ENCODE data around the gene EIF4G2. TPM values are rescaled to one million over a fixed set of nuclear protein-coding genes. Genes with fewer than 3 reads are reported as not detected.
A peak's percentile ranks its signal among the peaks of the same experiment; 100 is the strongest.

EIF4G2 gene
- total RNA-seq, 5 donors from 2014 or later (not counting 1 experiment from before 2014, with no cell fraction given): 575 to 1,022 (median 643) TPM

- peaks cover 46% of the 10 kb centered on the region for H3K36me3 Mint-ChIP-seq
- DNase-seq (no peak), ATAC-seq (replicated peaks in 1 of 4) (no peak)
- peaks cover 7 to 75% of the 10 kb centered on the region in 2 donors for H3K36me3 ChIP-seq (ENCODE audit: control insufficient read depth in 2 of 2, extremely low read depth in 1 of 2, insufficient read depth in 1 of 2, low read length in 1 of 2)
- no peaks in the 10 kb centered on the region for H3K4me1 ChIP-seq (ENCODE audit: control insufficient read depth in 1 of 2, extremely low read depth in 1 of 2, insufficient read depth in 2 of 2, low read length in 2 of 2)
- 100% methylated on average over 3 of the region's 3 CpGs for WGBS (ENCODE audit: insufficient coverage)
- no peaks in the 10 kb centered on the region for H3K9me3 Mint-ChIP-seq
- no peaks in the 10 kb centered on the region for H3K27me3 ChIP-seq (replicated peaks in 1 of 2; ENCODE audit: control insufficient read depth in 2 of 2, extremely low read depth in 1 of 2, insufficient read depth in 2 of 2, low read length in 1 of 2)
- ChIA-PET POLR2A (interaction anchor here (0.6 kb wide), 3 partner anchors 11 to 15 kb away, joined by 3 to 4 read pairs (median 4); no protein-coding TSS in a partner anchor), CTCF (interaction anchor here (0.6 to 1.0 kb wide), 3 partner anchors 11 to 1009 kb away, joined by 3 to 9 read pairs (median 5); no protein-coding TSS in a partner anchor)
- peak overlapping the region in 1 of 2 donors; percentile 13 for H3K27ac Mint-ChIP-seq
- no peak overlapping the region for H3K27ac ChIP-seq (ENCODE audit: low read length)
- H3K9me3 ChIP-seq: no peaks in the 10 kb centered on the region
- H3K4me1 Mint-ChIP-seq: no peaks in the 10 kb centered on the region
- no peak overlapping the region for H3K4me3 ChIP-seq (ENCODE audit: control insufficient read depth in 1 of 2, extremely low read depth in 1 of 2, low read length in 1 of 2)
- no peaks in the 10 kb centered on the region for H3K27me3 Mint-ChIP-seq
- no peak overlapping the region for H3K4me3 Mint-ChIP-seq
Observed at GRCh38 chr11:10777393-10777793, 31.3 kb downstream of the EIF4G2 start.

GRCh38 chr11:10774811-10775210, 33.9 kb downstream of the EIF4G2 start:
- Mint-ChIP-seq H3K9me3 (no peaks in the 10 kb centered on the region), H3K36me3 (peaks cover 62% of the 10 kb centered on the region), H3K4me1 (no peaks in the 10 kb centered on the region), H3K27ac (no peak overlapping the region), H3K27me3 (no peaks in the 10 kb centered on the region), H3K4me3 (no peak overlapping the region)
- Histone ChIP-seq H3K27me3 (replicated peaks in 1 of 2; ENCODE audit: control insufficient read depth in 2 of 2, extremely low read depth in 1 of 2, insufficient read depth in 2 of 2, low read length in 1 of 2) (no peaks in the 10 kb centered on the region), H3K4me3 (ENCODE audit: control insufficient read depth in 1 of 2, extremely low read depth in 1 of 2, low read length in 1 of 2) (no peak overlapping the region), H3K4me1 (ENCODE audit: control insufficient read depth in 1 of 2, extremely low read depth in 1 of 2, insufficient read depth in 2 of 2, low read length in 2 of 2) (no peaks in the 10 kb centered on the region), H3K9me3 (no peaks in the 10 kb centered on the region), H3K36me3 (ENCODE audit: control insufficient read depth in 2 of 2, extremely low read depth in 1 of 2, insufficient read depth in 1 of 2, low read length in 1 of 2) (peaks cover 10 to 93% of the 10 kb centered on the region in 2 donors), H3K27ac (ENCODE audit: low read length) (no peak overlapping the region)
- CTCF ChIA-PET: no interaction called here
- DNase-seq: no peak
- POLR2A ChIA-PET: interaction anchor here (0.6 kb wide), 2 partner anchors 40 to 88 kb away, joined by 3 read pairs; no protein-coding TSS in a partner anchor
- ATAC-seq (replicated peaks in 1 of 4): no peak
- 100% methylated on average over 1 of the region's 2 CpGs for WGBS (ENCODE audit: insufficient coverage)

GRCh38 chr11:10771457-10771856, 37.3 kb downstream of the EIF4G2 start:
- Mint-ChIP-seq H3K27ac (no peak overlapping the region), H3K4me1 (no peaks in the 10 kb centered on the region), H3K4me3 (no peak overlapping the region), H3K9me3 (no peaks in the 10 kb centered on the region), H3K36me3 (peaks cover 58% of the 10 kb centered on the region), H3K27me3 (no peaks in the 10 kb centered on the region)
- H3K4me1 ChIP-seq (ENCODE audit: control insufficient read depth in 1 of 2, extremely low read depth in 1 of 2, insufficient read depth in 2 of 2, low read length in 2 of 2): no peaks in the 10 kb centered on the region
- no CpG with 5 or more reads among the region's 1 CpG for WGBS (ENCODE audit: insufficient coverage)
- no peak for DNase-seq
- no peak for ATAC-seq (replicated peaks in 1 of 4)
- CTCF ChIA-PET: interaction anchor here (0.7 to 2.1 kb wide), 4 partner anchors 10 to 1016 kb away, joined by 3 to 7 read pairs (median 4); no protein-coding TSS in a partner anchor
- H3K4me3 ChIP-seq (ENCODE audit: control insufficient read depth in 1 of 2, extremely low read depth in 1 of 2, low read length in 1 of 2): no peak overlapping the region
- POLR2A ChIA-PET: interaction anchor here in 1 of 2 donors (0.7 to 1.0 kb wide), 2 partner anchors 38 to 1072 kb away, joined by 3 read pairs; no protein-coding TSS in a partner anchor
- peaks cover 10 to 78% of the 10 kb centered on the region in 2 donors for H3K36me3 ChIP-seq (ENCODE audit: control insufficient read depth in 2 of 2, extremely low read depth in 1 of 2, insufficient read depth in 1 of 2, low read length in 1 of 2)
- no peak overlapping the region for H3K27ac ChIP-seq (ENCODE audit: low read length)
- no peaks in the 10 kb centered on the region for H3K9me3 ChIP-seq
- no peaks in the 10 kb centered on the region for H3K27me3 ChIP-seq (replicated peaks in 1 of 2; ENCODE audit: control insufficient read depth in 2 of 2, extremely low read depth in 1 of 2, insufficient read depth in 2 of 2, low read length in 1 of 2)

GRCh38 chr11:10770626-10771254, 38.0 kb downstream of the EIF4G2 start:
- H3K27me3 ChIP-seq (replicated peaks in 1 of 2; ENCODE audit: control insufficient read depth in 2 of 2, extremely low read depth in 1 of 2, insufficient read depth in 2 of 2, low read length in 1 of 2): no peaks in the 10 kb centered on the region
- Mint-ChIP-seq H3K4me1 (no peaks in the 10 kb centered on the region), H3K9me3 (no peaks in the 10 kb centered on the region), H3K27me3 (no peaks in the 10 kb centered on the region), H3K27ac (peak overlapping the region in 1 of 2 donors; percentile 48), H3K36me3 (peaks cover 61% of the 10 kb centered on the region), H3K4me3 (no peak overlapping the region)
- ChIA-PET CTCF (interaction anchor here (0.5 to 2.1 kb wide), 9 partner anchors 9 to 253 kb away, joined by 3 to 10 read pairs (median 4); no protein-coding TSS in a partner anchor), POLR2A (interaction anchor here (1.0 kb wide), 2 partner anchors 38 to 39 kb away, joined by 3 to 10 read pairs; partner anchors contain the start of gene EIF4G2 (in 1 of the 2))
- no peaks in the 10 kb centered on the region for H3K9me3 ChIP-seq
- no peak overlapping the region for H3K4me3 ChIP-seq (ENCODE audit: control insufficient read depth in 1 of 2, extremely low read depth in 1 of 2, low read length in 1 of 2)
- peak in 11 of 35 experiments; percentile 5 to 45 (median 17) for DNase-seq
- no peak overlapping the region for H3K27ac ChIP-seq (ENCODE audit: low read length)
- H3K4me1 ChIP-seq (ENCODE audit: control insufficient read depth in 1 of 2, extremely low read depth in 1 of 2, insufficient read depth in 2 of 2, low read length in 2 of 2): no peaks in the 10 kb centered on the region
- H3K36me3 ChIP-seq (ENCODE audit: control insufficient read depth in 2 of 2, extremely low read depth in 1 of 2, insufficient read depth in 1 of 2, low read length in 1 of 2): peaks cover 10 to 78% of the 10 kb centered on the region in 2 donors
- no peak for ATAC-seq (replicated peaks in 1 of 4)
- WGBS (ENCODE audit: insufficient coverage): 83% methylated on average over 1 of the region's 2 CpGs

- Histone ChIP-seq H3K4me1 (ENCODE audit: control insufficient read depth in 1 of 2, extremely low read depth in 1 of 2, insufficient read depth in 2 of 2, low read length in 2 of 2) (no peaks in the 10 kb centered on the region), H3K36me3 (ENCODE audit: control insufficient read depth in 2 of 2, extremely low read depth in 1 of 2, insufficient read depth in 1 of 2, low read length in 1 of 2) (peaks cover 10 to 79% of the 10 kb centered on the region in 2 donors), H3K4me3 (ENCODE audit: control insufficient read depth in 1 of 2, extremely low read depth in 1 of 2, low read length in 1 of 2) (no peak overlapping the region), H3K27me3 (replicated peaks in 1 of 2; ENCODE audit: control insufficient read depth in 2 of 2, extremely low read depth in 1 of 2, insufficient read depth in 2 of 2, low read length in 1 of 2) (no peaks in the 10 kb centered on the region), H3K9me3 (no peaks in the 10 kb centered on the region), H3K27ac (ENCODE audit: low read length) (no peak overlapping the region)
- POLR2A ChIA-PET: no interaction called here
- H3K4me3 Mint-ChIP-seq: no peak overlapping the region
- no peak overlapping the region for H3K27ac Mint-ChIP-seq
- ATAC-seq (replicated peaks in 1 of 4) (no peak), DNase-seq (no peak)
- CTCF ChIA-PET: no interaction called here
- H3K36me3 Mint-ChIP-seq: peaks cover 46% of the 10 kb centered on the region
- no peaks in the 10 kb centered on the region for H3K27me3 Mint-ChIP-seq
- H3K9me3 Mint-ChIP-seq: no peaks in the 10 kb centered on the region
- H3K4me1 Mint-ChIP-seq: peaks cover 0 to 5% (median 0%) of the 10 kb centered on the region in 3 donors
- 83% methylated on average over 6 of the region's 12 CpGs for WGBS (ENCODE audit: insufficient coverage)
Observed at GRCh38 chr11:10764412-10764811, 44.3 kb downstream of the EIF4G2 start.

GRCh38 chr11:10763766-10764165, 45.0 kb downstream of the EIF4G2 start:
- DNase-seq: no peak
- no peaks in the 10 kb centered on the region for H3K4me1 ChIP-seq (ENCODE audit: control insufficient read depth in 1 of 2, extremely low read depth in 1 of 2, insufficient read depth in 2 of 2, low read length in 2 of 2)
- H3K4me3 ChIP-seq (ENCODE audit: control insufficient read depth in 1 of 2, extremely low read depth in 1 of 2, low read length in 1 of 2): no peak overlapping the region
- Mint-ChIP-seq H3K9me3 (no peaks in the 10 kb centered on the region), H3K27ac (no peak overlapping the region), H3K4me3 (no peak overlapping the region), H3K4me1 (peaks cover 0 to 5% (median 0%) of the 10 kb centered on the region in 3 donors), H3K36me3 (peaks cover 41% of the 10 kb centered on the region), H3K27me3 (no peaks in the 10 kb centered on the region)
- no peaks in the 10 kb centered on the region for H3K9me3 ChIP-seq
- no peak for ATAC-seq (replicated peaks in 1 of 4)
- peaks cover 10 to 84% of the 10 kb centered on the region in 2 donors for H3K36me3 ChIP-seq (ENCODE audit: control insufficient read depth in 2 of 2, extremely low read depth in 1 of 2, insufficient read depth in 1 of 2, low read length in 1 of 2)
- no peak overlapping the region for H3K27ac ChIP-seq (ENCODE audit: low read length)
- ChIA-PET POLR2A (interaction anchor here in 1 of 2 donors (0.8 kb wide), 1 partner anchor 8 kb away, joined by 3 read pairs; no protein-coding TSS in a partner anchor), CTCF (interaction anchor here (0.5 to 0.6 kb wide), 2 partner anchors 37 to 1525 kb away, joined by 3 to 6 read pairs; no protein-coding TSS in a partner anchor)
- H3K27me3 ChIP-seq (replicated peaks in 1 of 2; ENCODE audit: control insufficient read depth in 2 of 2, extremely low read depth in 1 of 2, insufficient read depth in 2 of 2, low read length in 1 of 2): no peaks in the 10 kb centered on the region
- WGBS (ENCODE audit: insufficient coverage): no CpG with 5 or more reads among the region's 4 CpGs

Data from T-cell (primary cell).